IPS DF 4.7 (cell line): ENCODE data around the gene LRRC18.

Source experiments
- DNase-seq: peaks from one replicate; pipeline ENCODE4 v3.0.0-alpha.2; 2013; ENCODE audit warnings: low spot score; ENCODE audit errors: extremely low read depth

Gene LRRC18

DNA sequence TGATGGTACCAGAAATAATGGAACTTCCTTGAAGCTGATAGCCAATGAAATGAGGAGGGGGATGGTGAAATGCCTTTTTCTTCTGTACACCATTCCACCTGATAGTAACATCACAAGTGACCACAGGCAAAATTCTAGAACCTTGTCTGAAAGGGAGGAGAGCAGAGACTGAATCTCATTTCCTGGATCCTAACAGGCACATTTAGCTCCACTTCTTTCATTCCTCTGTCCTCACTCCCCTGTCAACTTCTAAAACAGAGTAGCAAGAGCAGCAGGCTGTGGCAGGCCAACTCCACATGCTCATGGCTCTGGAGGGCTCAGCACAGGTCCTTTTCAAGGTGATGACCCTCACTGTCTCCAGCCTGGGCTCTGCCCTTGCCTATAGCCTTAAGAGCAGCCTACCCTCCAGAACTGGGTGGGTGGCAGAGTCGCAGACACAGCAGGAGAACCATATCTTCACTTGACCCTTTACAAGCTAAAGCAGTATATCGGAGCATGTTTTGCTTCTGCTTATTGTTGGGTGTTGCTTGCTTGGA, at the start of gene LRRC18:
LRRC18 (minus strand) TSS at position 51 of the 536 bp plus-strand sequence. CDS start 25,685 bp downstream, outside the sequence.
- DNase-seq = no peak

- no peak for DNase-seq
Observed at GRCh38 chr10:48985621-48986158, 46.0 kb upstream of the LRRC18 start.

DNA sequence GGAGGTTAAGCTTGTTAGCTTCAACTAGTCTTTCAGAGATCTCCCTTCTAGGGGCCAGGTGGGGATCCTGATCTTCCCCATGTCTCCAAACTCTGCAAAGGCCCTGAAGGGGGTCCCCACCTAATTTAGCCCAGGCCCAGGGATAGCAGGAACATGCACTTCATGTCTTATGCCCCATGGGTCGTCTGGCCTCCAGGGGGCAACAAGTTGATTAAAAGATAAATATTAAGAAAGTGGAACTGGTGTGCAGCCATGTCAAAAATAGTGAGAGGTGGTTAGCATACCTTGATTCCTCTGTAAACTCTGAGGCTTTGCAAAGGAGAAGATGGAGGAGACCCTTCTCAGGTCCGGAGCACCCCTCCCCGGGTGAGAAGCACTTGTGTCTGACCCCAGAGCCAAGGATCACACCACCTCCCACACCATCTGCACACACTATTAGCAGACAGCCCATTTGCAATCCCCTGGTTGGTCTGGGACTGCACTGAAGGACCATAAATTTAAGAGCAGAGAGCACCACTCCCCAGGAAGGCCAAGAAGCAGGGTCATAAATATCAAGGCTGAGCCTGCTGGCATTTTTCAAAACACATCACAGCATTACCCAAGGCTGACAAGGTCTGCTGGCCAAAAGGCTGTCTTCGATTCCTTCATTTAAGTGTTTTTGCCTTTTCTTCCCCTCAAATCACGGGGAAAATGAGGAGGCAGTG, 44.2 kb upstream of the LRRC18 start:
- no peak for DNase-seq

- DNase-seq = no peak
Observed at GRCh38 chr10:48982584-48982983, 42.9 kb upstream of the LRRC18 start.

- DNase-seq = peak; percentile 28
Observed at GRCh38 chr10:48981310-48981907, 41.8 kb upstream of the LRRC18 start.

GRCh38 chr10:48978318-48978717, 38.7 kb upstream of the LRRC18 start:
- DNase-seq = no peak

DNA sequence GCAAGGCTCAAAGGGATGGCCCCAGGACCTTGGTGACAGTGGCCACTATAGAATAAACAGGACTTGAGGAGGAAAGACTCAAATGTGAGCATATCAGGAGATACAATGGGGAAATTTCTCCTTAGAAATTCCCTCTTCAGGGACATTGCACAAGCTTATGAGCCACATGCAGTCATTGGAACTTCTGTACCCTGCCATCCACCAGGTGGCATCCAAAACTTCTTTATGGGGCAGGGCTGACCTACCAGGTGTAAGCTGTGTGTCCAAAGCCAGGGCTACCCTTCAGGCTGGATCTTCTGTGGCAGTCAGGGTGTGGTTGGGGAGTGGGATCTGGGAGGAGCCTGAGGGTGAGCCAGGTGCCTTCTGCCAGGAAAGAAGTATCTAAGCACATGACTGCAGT, 36.6 kb upstream of the LRRC18 start:
- no peak for DNase-seq

- no peak for DNase-seq
Observed at GRCh38 chr10:48974510-48975156, 35.0 kb upstream of the LRRC18 start.

DNA sequence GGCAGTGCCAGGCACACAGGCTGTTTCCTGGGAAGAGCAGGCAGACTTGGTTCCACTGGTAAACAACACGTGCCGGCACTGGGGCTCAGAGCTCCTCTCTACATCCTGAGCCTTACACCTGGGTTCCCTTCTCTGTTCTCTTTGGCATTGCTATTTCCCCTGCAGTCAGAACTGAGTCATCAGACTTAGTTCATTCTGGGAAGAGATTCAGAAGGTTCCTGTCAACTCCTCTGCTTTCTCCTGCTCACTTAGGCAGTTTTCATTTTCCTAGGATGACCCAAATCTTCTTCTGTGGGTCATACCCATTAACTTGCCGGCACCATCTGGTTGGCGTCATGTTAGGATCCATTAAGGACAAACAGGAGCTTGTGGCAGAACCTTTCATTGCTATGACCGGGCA, 33.4 kb upstream of the LRRC18 start:
- DNase-seq = no peak

GRCh38 chr10:48970654-48971053, 31.0 kb upstream of the LRRC18 start:
- DNase-seq = no peak

DNA sequence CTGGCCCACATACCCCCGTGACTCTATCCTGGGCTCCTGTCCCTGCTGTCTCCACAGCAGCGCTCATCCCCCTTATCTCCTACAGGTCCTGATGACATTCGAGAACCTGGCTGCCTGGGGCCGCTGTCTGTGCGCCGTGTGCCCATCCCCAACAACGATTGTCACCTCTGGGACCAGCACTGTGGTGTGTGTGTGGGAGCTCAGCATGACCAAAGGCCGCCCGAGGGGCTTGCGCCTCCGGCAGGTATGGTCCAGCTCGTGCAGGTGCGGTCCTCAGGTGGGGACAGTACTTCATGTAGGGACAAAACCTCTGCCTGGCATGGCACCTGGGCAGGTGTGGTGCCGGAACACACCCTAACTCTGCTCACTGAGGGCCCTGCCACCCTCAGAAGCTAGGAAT, 30.4 kb upstream of the LRRC18 start:
- DNase-seq = no peak

DNA sequence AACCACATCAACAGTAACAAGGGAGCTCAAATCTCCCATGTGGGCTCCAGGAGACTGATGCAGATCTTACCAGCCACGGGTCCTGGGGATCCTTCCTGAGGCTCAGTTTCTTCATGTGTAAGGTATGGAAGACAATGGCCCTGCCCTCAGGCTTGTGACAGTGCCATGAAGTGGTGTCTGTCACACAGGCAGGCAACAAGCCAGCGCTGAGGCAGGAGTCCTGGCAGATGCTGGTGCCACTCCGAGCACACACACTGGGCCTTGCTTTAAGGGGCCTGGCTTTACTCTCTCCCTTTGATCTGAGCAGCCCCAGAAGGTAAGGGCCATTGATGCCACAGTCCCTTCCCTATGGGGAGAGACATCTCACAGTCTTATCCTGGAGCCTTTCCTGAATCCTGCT, 28.4 kb upstream of the LRRC18 start:
- no peak for DNase-seq

GRCh38 chr10:48965460-48965859, 25.8 kb upstream of the LRRC18 start:
- no peak for DNase-seq

DNA sequence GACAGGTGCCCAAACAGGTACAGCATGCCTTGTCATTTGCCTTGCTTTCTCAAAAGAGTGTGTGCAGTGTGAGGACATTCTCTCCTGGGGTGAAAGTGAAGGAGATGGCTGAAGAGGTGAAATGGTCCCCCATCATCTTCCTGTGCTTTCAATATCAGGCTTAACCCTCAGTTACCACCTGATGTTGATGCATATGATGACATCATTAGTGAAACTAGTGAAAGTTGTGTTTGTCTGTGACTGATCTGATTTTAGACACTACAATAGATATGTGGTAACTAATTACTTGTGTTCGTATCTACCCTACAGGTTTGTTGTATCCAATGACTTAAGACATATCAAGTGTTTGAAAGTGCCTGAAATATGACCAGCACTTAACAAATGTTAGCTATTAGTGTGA, 24.4 kb upstream of the LRRC18 start:
- DNase-seq = no peak

DNA sequence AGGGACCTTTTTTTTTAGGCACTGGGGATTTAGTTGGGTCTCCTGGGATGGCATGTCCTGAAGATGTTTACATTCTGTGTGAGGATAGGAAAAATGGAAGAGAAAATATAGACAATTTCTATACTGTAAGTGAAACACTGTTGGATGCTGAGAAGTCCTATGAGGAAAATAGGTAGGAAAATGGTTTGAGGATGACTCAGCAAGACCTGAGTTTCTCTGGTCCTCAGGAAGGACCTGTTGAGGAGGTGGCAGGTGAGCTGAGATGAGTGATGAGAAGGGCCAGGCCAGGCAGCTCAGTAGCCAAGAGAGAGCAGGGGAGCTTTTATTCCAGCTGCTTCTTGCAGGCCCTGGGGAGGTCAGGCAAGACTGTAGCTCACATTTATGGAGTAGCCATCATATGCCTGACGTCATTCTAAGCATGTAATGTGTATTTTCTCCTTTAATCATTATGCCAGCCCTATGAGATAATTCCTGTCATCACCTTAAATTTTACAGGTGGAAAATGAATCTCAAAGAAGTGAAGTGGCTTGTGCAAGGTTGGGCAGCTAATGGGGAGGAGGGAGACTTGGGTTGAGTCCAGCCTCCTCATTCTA, 19.1 kb upstream of the LRRC18 start:
- DNase-seq = no peak

DNA sequence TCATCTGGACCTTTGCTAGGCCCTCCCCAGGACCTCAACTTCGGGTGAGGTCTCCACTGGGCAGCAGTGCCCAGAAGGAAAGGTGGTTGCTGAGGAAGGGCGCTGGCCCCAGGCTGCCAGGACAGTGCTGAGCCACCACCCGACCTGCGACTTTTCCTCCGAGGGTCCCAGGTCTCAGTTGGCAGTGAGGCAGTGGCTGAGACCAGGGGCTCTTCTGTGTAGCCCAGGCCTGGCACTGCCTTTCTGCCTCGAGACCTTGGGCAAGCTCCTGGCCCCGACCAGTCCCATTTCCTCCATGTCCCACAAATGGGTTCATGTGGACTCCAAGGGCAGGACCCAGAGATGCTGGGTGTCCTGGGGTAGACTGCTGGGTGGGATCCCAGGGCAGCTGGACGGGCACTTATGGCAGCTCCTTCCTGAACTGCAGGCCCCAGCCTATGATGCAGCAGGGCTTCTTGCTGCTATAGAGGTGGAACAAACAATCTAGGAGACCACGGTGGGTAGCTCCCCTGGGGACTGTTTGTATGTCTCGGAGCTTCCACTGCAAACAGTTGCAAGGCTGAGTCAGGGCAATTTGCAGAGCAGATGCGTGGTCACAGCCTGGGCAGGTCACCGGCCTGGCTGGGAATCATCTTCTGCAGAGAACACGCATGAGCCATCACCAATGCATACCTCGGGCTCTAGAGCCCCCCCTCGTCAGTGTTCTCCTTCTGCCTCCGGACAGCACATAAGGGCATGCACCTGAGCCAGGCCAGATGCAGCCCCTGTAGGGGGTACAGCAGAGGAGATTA, 17.9 kb upstream of the LRRC18 start:
- no peak for DNase-seq

DNA sequence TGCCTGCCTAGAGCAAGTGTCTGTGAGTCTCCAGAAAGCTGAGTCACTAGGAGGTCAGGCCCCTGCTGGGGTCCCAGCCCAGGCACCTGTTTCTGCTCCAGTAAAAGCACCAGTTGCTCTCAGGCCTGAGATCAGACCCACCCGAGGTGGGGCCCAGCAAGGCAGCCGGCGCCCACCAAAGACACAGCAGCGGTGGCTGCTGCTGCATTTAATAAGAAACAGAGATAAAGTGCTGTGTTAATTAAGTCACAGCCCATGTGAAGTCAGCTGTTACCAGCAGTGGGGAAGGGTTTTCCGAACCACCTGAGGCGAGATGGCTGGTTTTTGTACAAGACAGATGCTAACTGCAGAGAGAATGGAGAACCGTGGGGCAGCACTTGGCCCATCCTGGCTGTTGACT, 12.1 kb upstream of the LRRC18 start:
- DNase-seq = no peak

DNA sequence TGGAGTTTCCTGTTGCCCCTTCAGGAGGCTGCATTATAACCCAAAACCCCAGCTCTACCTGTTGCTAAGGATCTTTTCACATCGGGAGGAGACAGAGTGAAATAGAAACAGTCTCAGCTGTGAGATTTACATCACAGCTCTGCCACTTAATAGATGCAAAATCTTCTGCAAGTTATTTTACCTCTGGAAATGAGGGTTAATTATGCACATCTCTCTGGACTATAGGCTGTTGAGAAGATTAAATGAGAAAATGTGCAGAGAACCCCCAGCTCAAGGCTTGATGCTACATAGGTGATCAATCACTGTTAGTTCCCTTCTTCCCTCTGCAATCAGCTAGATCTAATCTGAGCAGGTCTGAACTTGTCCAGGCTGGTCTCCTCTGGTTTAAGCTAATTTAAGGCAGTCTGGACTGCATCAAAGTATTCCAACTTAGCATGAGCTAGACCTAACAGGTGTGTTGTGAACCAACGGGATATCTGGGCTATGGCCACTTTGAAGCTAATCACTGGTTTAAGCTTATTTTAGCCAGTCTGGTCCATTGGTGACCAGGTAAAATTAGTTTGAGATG, 8.9 kb upstream of the LRRC18 start:
- DNase-seq = no peak

DNA sequence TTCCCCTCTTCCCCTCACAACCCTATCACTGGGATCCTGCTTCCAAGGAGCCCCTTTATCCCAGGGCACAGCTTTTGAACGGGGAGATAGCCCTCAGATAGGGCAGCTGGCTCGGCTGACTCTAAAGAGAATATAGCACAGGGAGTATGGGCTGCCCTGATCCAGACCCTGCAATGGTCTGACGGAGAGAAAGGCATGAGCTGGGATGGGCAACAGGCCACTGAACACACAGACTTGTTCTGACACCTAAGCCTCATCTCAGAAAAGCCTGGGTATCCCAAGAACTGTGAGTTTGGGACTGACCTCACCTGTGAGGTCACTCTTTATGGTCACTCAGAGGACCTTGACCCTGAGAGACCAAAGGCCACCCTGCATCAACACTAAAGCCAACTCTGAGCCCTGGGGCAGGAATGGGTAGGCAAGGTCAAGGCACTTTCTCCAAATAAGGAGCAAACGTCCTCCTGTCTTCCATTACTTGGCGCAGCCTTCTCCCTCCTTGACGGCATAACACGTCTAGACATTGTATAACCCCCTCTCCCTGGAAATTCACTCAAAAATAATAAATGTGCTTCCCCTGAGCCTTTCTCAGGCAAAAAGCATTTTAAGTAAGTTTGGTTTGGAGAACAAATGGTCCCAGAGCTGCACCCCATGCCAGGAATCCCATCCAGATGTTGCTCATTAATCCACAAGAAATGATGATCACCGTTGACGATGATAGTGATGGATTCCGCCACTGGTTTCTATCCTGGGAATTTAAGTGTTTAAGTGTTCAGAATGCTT, 8.2 kb upstream of the LRRC18 start:
- no peak for DNase-seq
